Measurements from ENCODE around the gene BDH2. TPM values are rescaled to one million over a fixed set of nuclear protein-coding genes. Genes with fewer than 3 reads are reported as not detected.

BDH2 gene
- total and polyA plus RNA-seq, 2 of the 8 experiments (the other 6 are each of a cell fraction or from before 2014, with no cell fraction given), result 46.0 to 46.2 TPM

DNA sequence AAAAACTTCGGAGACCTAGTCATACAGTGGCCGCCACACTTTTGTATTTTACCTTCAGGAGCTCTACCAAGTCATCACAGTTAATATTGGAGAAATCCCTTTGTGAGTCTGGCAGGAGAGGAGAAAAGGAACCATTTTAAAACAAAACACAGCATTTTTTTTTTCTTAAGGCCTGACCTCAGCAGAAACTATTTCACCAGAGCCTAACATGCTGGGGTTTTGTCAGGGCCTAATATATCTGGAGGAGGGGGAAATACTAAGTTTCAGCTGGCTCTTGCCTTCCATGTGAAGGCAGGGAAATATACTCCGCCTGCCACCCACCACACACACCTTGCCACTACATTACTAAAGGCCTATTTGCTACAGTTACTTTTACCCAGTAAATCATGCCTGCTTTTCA is 26.5 kb upstream of the BDH2 start (continued):
- TF ChIP-seq HDAC2 (IDR thresholded peaks at IDR 0.05; ENCODE audit: borderline replicate concordance in 1 of 2, low read depth in 2 of 2, low read length in 2 of 2) (no peak), CREB1 (IDR thresholded peaks at IDR 0.05) (no peak), CBX5 (IDR thresholded peaks at IDR 0.05; ENCODE audit: low read depth, low read length) (no peak)
- TF ChIP-seq, protein P1, sequence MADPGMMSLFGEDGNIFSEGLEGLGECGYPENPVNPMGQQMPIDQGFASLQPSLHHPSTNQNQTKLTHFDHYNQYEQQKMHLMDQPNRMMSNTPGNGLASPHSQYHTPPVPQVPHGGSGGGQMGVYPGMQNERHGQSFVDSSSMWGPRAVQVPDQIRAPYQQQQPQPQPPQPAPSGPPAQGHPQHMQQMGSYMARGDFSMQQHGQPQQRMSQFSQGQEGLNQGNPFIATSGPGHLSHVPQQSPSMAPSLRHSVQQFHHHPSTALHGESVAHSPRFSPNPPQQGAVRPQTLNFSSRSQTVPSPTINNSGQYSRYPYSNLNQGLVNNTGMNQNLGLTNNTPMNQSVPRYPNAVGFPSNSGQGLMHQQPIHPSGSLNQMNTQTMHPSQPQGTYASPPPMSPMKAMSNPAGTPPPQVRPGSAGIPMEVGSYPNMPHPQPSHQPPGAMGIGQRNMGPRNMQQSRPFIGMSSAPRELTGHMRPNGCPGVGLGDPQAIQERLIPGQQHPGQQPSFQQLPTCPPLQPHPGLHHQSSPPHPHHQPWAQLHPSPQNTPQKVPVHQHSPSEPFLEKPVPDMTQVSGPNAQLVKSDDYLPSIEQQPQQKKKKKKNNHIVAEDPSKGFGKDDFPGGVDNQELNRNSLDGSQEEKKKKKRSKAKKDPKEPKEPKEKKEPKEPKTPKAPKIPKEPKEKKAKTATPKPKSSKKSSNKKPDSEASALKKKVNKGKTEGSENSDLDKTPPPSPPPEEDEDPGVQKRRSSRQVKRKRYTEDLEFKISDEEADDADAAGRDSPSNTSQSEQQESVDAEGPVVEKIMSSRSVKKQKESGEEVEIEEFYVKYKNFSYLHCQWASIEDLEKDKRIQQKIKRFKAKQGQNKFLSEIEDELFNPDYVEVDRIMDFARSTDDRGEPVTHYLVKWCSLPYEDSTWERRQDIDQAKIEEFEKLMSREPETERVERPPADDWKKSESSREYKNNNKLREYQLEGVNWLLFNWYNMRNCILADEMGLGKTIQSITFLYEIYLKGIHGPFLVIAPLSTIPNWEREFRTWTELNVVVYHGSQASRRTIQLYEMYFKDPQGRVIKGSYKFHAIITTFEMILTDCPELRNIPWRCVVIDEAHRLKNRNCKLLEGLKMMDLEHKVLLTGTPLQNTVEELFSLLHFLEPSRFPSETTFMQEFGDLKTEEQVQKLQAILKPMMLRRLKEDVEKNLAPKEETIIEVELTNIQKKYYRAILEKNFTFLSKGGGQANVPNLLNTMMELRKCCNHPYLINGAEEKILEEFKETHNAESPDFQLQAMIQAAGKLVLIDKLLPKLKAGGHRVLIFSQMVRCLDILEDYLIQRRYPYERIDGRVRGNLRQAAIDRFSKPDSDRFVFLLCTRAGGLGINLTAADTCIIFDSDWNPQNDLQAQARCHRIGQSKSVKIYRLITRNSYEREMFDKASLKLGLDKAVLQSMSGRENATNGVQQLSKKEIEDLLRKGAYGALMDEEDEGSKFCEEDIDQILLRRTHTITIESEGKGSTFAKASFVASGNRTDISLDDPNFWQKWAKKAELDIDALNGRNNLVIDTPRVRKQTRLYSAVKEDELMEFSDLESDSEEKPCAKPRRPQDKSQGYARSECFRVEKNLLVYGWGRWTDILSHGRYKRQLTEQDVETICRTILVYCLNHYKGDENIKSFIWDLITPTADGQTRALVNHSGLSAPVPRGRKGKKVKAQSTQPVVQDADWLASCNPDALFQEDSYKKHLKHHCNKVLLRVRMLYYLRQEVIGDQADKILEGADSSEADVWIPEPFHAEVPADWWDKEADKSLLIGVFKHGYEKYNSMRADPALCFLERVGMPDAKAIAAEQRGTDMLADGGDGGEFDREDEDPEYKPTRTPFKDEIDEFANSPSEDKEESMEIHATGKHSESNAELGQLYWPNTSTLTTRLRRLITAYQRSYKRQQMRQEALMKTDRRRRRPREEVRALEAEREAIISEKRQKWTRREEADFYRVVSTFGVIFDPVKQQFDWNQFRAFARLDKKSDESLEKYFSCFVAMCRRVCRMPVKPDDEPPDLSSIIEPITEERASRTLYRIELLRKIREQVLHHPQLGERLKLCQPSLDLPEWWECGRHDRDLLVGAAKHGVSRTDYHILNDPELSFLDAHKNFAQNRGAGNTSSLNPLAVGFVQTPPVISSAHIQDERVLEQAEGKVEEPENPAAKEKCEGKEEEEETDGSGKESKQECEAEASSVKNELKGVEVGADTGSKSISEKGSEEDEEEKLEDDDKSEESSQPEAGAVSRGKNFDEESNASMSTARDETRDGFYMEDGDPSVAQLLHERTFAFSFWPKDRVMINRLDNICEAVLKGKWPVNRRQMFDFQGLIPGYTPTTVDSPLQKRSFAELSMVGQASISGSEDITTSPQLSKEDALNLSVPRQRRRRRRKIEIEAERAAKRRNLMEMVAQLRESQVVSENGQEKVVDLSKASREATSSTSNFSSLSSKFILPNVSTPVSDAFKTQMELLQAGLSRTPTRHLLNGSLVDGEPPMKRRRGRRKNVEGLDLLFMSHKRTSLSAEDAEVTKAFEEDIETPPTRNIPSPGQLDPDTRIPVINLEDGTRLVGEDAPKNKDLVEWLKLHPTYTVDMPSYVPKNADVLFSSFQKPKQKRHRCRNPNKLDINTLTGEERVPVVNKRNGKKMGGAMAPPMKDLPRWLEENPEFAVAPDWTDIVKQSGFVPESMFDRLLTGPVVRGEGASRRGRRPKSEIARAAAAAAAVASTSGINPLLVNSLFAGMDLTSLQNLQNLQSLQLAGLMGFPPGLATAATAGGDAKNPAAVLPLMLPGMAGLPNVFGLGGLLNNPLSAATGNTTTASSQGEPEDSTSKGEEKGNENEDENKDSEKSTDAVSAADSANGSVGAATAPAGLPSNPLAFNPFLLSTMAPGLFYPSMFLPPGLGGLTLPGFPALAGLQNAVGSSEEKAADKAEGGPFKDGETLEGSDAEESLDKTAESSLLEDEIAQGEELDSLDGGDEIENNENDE (IDR thresholded peaks at IDR 0.05; ENCODE audit: insufficient replicate concordance, low read length), result no peak
- TF ChIP-seq, protein P2, sequence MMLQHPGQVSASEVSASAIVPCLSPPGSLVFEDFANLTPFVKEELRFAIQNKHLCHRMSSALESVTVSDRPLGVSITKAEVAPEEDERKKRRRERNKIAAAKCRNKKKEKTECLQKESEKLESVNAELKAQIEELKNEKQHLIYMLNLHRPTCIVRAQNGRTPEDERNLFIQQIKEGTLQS (IDR thresholded peaks at IDR 0.05; ENCODE audit: insufficient read depth, low read depth, low read length), result no peak
